DND-41 (cell line): ENCODE data around the gene SCN3B.

ENCODE experiments used
- ATAC-seq: fragments of 200-7000 bp; cut with Tn5 transposase; 3 replicates; pipeline ENCODE4 v1.9.1; 2021; ENCODE audit warnings: low read depth; ENCODE audit not compliant: insufficient read depth
- DNase-seq: peaks from one replicate; pipeline ENCODE4 v3.0.0-alpha.2; 2020
- H2AFZ ChIP-seq: 2 replicates; pipeline ENCODE4 v1.6.0; 2012; ENCODE audit warnings: low read depth, low read length
- H3K27ac ChIP-seq: 2 replicates; pipeline ENCODE4 v1.5.1; 2012; ENCODE audit warnings: low read length, inconsistent platforms
- H3K27me3 ChIP-seq: fragments of 200-600 bp; sonication (generic); 2 replicates; pipeline ENCODE4 v1.6.0; 2012; ENCODE audit warnings: low read length, mild to moderate bottlenecking, inconsistent platforms; ENCODE audit not compliant: insufficient read depth, poor library complexity
- H3K36me3 ChIP-seq: 2 replicates; pipeline ENCODE4 v1.5.1; 2012; ENCODE audit warnings: low read length, inconsistent platforms; ENCODE audit not compliant: insufficient read depth
- H3K4me1 ChIP-seq: 2 replicates; pipeline ENCODE4 v1.5.1; 2012; ENCODE audit warnings: mild to moderate bottlenecking, low read length; ENCODE audit not compliant: insufficient read depth
- H3K4me2 ChIP-seq: 2 replicates; pipeline ENCODE4 v1.6.0; 2012; ENCODE audit warnings: mild to moderate bottlenecking, moderate library complexity, low read length, inconsistent platforms; ENCODE audit not compliant: insufficient read depth
- H3K4me3 ChIP-seq, 2 experiments: fragments of 200-600 bp in 1 of 2; shearing (Covaris generic) in 1 of 2; 2 replicates each; pipeline ENCODE4 v1.5.1; 2012 to 2016; ENCODE audit warnings: inconsistent platforms in 2 of 2, low read length in 2 of 2, mild to moderate bottlenecking in 2 of 2, low read depth in 1 of 2, moderate library complexity in 1 of 2
- H3K79me2 ChIP-seq: 2 replicates; pipeline ENCODE4 v1.6.0; 2012; ENCODE audit warnings: low read length, inconsistent platforms; ENCODE audit not compliant: insufficient read depth
- H3K9ac ChIP-seq: 2 replicates; pipeline ENCODE4 v1.6.0; 2012; ENCODE audit warnings: low read depth, mild to moderate bottlenecking, inconsistent platforms, low read length, moderate library complexity
- H3K9me3 ChIP-seq: 2 replicates; pipeline ENCODE4 v1.5.1; 2012; ENCODE audit warnings: low read length, moderate library complexity, mild to moderate bottlenecking, inconsistent platforms; ENCODE audit not compliant: insufficient read depth, severe bottlenecking
- H4K20me1 ChIP-seq: 2 replicates; pipeline ENCODE4 v1.6.0; 2012; ENCODE audit warnings: low read length; ENCODE audit not compliant: insufficient read depth
- EZH2 ChIP-seq: IDR thresholded peaks from 3 replicates; pipeline ENCODE4 v1.6.1; 2012; ENCODE audit warnings: borderline replicate concordance, low read depth, mild to moderate bottlenecking, moderate library complexity, low read length, inconsistent platforms; ENCODE audit not compliant: severe bottlenecking
- TF ChIP-seq, protein P1 (sequence below): IDR thresholded peaks from 2 replicates; pipeline ENCODE4 v1.5.1; 2012; ENCODE audit warnings: borderline replicate concordance, low read length, moderate library complexity, mild to moderate bottlenecking; ENCODE audit not compliant: poor library complexity, severe bottlenecking; ENCODE audit errors: extremely low read depth

Gene SCN3B

DNA sequence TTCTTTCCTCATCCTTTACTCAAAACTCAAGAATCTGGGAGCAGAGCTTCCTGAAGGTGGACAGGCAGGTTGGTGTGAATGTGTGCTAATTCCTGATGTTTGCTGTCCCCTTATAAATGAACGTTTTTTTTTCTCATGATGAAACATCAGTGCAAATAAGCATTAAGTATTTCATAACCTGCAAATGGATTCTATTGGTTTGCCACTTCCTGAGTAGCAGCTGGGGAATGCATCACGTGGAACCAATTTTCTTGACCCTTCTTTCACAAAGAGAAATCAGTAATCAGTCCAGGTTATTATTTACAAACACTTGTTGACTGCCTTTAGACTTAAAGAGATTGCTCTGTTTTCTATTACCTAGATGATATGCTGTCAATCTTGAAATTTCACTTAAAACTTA is 40.1 kb upstream of the SCN3B start:
- peaks cover 12% of the 10 kb centered on the region for H3K27me3 ChIP-seq
- no peak overlapping the region for H3K9ac ChIP-seq
- DNase-seq (no peak), ATAC-seq (no peak)
- no peak overlapping the region for H2AFZ ChIP-seq
- H3K4me3 ChIP-seq: no peak overlapping the region
- no peaks in the 10 kb centered on the region for H3K9me3 ChIP-seq
- no peak overlapping the region for H3K4me2 ChIP-seq
- no peaks in the 10 kb centered on the region for H3K4me1 ChIP-seq
- no peaks in the 10 kb centered on the region for H3K79me2 ChIP-seq
- no peaks in the 10 kb centered on the region for H4K20me1 ChIP-seq
- no peaks in the 10 kb centered on the region for H3K36me3 ChIP-seq
- TF ChIP-seq EZH2: no peak
- H3K27ac ChIP-seq: no peak overlapping the region

DNA sequence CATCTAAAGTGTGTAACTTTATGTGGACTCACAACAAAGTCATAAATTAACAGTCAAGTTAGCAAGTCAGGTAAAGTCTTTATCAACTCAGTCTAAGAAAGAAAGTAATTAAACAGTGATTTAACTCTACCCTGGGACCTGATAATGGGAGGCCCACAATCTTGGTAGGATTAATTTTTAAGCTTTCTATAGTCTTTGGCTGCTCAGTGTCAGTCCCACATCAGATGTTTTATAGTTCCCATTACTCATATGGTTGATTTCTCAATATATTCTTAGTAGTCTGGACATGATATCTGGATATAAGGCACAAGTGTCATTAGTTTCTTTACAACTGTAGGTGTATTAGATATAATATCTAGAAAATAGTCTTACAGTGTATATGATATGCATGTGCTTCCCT is 38.5 kb upstream of the SCN3B start:
- no peaks in the 10 kb centered on the region for H4K20me1 ChIP-seq
- no peaks in the 10 kb centered on the region for H3K4me1 ChIP-seq
- no peak for TF ChIP-seq EZH2
- TF ChIP-seq, protein P1, sequence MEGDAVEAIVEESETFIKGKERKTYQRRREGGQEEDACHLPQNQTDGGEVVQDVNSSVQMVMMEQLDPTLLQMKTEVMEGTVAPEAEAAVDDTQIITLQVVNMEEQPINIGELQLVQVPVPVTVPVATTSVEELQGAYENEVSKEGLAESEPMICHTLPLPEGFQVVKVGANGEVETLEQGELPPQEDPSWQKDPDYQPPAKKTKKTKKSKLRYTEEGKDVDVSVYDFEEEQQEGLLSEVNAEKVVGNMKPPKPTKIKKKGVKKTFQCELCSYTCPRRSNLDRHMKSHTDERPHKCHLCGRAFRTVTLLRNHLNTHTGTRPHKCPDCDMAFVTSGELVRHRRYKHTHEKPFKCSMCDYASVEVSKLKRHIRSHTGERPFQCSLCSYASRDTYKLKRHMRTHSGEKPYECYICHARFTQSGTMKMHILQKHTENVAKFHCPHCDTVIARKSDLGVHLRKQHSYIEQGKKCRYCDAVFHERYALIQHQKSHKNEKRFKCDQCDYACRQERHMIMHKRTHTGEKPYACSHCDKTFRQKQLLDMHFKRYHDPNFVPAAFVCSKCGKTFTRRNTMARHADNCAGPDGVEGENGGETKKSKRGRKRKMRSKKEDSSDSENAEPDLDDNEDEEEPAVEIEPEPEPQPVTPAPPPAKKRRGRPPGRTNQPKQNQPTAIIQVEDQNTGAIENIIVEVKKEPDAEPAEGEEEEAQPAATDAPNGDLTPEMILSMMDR: no peak
- DNase-seq (no peak), ATAC-seq (no peak)
- no peak overlapping the region for H3K9ac ChIP-seq
- H3K27ac ChIP-seq: no peak overlapping the region
- H2AFZ ChIP-seq: no peak overlapping the region
- no peak overlapping the region for H3K4me2 ChIP-seq
- peaks cover 12% of the 10 kb centered on the region for H3K27me3 ChIP-seq
- H3K9me3 ChIP-seq: no peaks in the 10 kb centered on the region
- H3K36me3 ChIP-seq: no peaks in the 10 kb centered on the region
- no peaks in the 10 kb centered on the region for H3K79me2 ChIP-seq
- H3K4me3 ChIP-seq: no peak overlapping the region

DNA sequence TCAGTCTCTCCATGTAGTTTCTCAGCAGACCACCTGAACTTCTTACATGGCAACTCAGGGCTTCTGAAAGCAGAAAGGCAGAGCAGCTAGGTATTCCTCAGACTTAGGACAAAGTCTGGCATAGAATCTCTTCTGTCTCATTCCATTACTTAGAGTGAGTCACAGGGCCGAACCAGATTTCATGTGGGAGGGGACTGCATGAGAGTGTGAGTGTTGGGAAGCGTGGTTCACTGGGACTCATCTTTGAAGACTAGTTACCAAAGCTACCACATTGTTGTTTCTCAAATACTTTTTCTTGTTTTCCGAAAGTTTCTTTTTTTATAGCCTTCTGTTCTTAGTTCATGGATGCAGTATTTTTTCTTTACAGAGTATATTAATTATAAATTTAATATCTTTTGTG is 36.1 kb upstream of the SCN3B start:
- no peaks in the 10 kb centered on the region for H3K4me1 ChIP-seq
- H3K4me3 ChIP-seq: no peak overlapping the region
- H3K36me3 ChIP-seq: no peaks in the 10 kb centered on the region
- H3K9me3 ChIP-seq: no peaks in the 10 kb centered on the region
- H4K20me1 ChIP-seq: no peaks in the 10 kb centered on the region
- no peaks in the 10 kb centered on the region for H3K79me2 ChIP-seq
- TF ChIP-seq, protein P1: no peak
- no peak for TF ChIP-seq EZH2
- DNase-seq: no peak
- no peak overlapping the region for H3K4me2 ChIP-seq
- peaks cover 21% of the 10 kb centered on the region for H3K27me3 ChIP-seq
- no peak overlapping the region for H3K27ac ChIP-seq
- ATAC-seq: no peak
- no peak overlapping the region for H2AFZ ChIP-seq
- H3K9ac ChIP-seq: no peak overlapping the region

DNA sequence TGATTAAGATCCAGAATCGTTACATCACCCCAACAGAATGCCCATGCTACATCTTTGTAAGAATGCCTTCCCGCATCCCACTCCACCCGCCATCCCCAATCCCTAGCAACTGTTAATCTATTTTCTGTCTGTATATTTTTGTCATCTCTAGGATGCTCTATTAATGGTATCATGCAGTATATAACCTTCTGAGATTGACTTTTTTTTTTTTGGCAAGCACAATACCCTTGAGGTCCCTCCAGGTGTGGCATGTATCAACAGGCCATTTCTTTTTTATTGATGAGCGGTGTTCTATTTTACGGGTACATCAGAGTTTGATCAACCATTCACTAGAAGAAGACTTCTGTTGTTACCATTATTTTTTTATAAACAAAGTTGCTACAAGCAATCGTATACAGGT is 30.2 kb upstream of the SCN3B start:
- no peak overlapping the region for H3K4me2 ChIP-seq
- DNase-seq (no peak), ATAC-seq (no peak)
- no peaks in the 10 kb centered on the region for H3K79me2 ChIP-seq
- no peak overlapping the region for H3K9ac ChIP-seq
- no peaks in the 10 kb centered on the region for H3K9me3 ChIP-seq
- no peaks in the 10 kb centered on the region for H3K36me3 ChIP-seq
- no peak overlapping the region for H3K27ac ChIP-seq
- H3K4me1 ChIP-seq: no peaks in the 10 kb centered on the region
- H3K4me3 ChIP-seq: no peak overlapping the region
- no peak for TF ChIP-seq EZH2
- TF ChIP-seq, protein P1: no peak
- no peaks in the 10 kb centered on the region for H4K20me1 ChIP-seq
- H3K27me3 ChIP-seq: peaks cover 17% of the 10 kb centered on the region
- H2AFZ ChIP-seq: no peak overlapping the region
